GM06990 (cell line): Measurements from ENCODE around the gene TBC1D9B.

Experiments
- DNase-seq: peaks from one replicate; pipeline ENCODE4 v3.0.0-alpha.2; 2011; ENCODE audit not compliant: insufficient read length; ENCODE audit errors: extremely low read depth
- H3K27me3 ChIP-seq: replicated peaks from 2 replicates; pipeline ENCODE4 v1.6.0; 2011; ENCODE audit warnings: low read length; ENCODE audit not compliant: control insufficient read depth, insufficient read depth
- H3K36me3 ChIP-seq: 2 replicates; pipeline ENCODE4 v1.5.1; 2011; ENCODE audit warnings: low read length; ENCODE audit not compliant: control insufficient read depth, insufficient read depth
- H3K4me3 ChIP-seq: replicated peaks from 2 replicates; pipeline ENCODE4 v1.5.1; 2011; ENCODE audit warnings: low read depth, mild to moderate bottlenecking, control low read depth, low read length
- TF ChIP-seq, protein P1 (sequence below): IDR thresholded peaks from 2 replicates; pipeline ENCODE4 v1.5.1; 2011; ENCODE audit warnings: low read length, control low read depth, mild to moderate bottlenecking, inconsistent platforms; ENCODE audit not compliant: insufficient read depth, poor library complexity, severe bottlenecking

TBC1D9B gene

DNA sequence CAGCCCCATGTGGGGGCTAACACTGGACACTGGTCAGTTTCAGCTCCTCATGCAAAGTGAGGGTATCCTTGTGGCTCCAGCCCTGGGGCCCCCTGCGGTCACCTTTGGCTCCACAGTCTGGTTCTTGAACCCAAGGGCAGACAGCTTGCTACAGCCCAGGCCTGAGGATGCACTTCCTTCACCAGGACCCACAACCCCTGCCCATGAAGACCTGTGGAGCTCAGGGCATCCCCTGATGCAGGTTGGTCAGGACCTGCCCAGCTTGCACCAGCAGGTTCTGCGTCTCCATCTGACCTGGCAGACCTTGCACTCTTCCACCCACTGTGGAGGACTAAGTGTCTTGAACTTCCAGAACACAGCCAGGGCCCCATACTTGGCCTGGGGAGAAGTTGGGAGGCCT lies 45.4 kb downstream of the TBC1D9B start:
- no peak for DNase-seq
- H3K36me3 ChIP-seq: peaks cover 30% of the 10 kb centered on the region
- TF ChIP-seq, protein P1, sequence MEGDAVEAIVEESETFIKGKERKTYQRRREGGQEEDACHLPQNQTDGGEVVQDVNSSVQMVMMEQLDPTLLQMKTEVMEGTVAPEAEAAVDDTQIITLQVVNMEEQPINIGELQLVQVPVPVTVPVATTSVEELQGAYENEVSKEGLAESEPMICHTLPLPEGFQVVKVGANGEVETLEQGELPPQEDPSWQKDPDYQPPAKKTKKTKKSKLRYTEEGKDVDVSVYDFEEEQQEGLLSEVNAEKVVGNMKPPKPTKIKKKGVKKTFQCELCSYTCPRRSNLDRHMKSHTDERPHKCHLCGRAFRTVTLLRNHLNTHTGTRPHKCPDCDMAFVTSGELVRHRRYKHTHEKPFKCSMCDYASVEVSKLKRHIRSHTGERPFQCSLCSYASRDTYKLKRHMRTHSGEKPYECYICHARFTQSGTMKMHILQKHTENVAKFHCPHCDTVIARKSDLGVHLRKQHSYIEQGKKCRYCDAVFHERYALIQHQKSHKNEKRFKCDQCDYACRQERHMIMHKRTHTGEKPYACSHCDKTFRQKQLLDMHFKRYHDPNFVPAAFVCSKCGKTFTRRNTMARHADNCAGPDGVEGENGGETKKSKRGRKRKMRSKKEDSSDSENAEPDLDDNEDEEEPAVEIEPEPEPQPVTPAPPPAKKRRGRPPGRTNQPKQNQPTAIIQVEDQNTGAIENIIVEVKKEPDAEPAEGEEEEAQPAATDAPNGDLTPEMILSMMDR: no peak
- no peaks in the 10 kb centered on the region for H3K27me3 ChIP-seq
- no peak overlapping the region for H3K4me3 ChIP-seq

DNA sequence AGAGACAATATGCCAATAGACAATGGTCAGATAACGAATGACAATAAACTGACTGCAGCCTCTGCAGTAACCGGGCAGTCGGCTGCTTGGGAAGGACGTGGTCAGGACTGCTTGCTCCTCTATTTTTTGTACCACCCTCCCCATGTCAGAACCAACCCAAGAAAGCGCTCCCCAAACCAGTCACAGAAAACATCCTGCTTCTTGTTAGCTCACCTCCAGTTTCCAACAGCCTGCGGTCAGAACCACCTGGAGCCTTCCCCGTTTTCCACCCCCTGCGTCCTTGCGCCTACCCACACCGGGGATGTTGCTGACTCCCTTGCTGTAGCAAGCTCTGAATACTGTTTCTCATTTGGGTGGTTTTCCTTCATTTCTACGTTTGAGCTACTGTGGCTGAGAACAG lies 47.4 kb downstream of the TBC1D9B start:
- Histone ChIP-seq H3K27me3 (no peaks in the 10 kb centered on the region), H3K36me3 (peaks cover 22% of the 10 kb centered on the region), H3K4me3 (no peak overlapping the region)
- no peak for DNase-seq
- TF ChIP-seq, protein P1: no peak

DNA sequence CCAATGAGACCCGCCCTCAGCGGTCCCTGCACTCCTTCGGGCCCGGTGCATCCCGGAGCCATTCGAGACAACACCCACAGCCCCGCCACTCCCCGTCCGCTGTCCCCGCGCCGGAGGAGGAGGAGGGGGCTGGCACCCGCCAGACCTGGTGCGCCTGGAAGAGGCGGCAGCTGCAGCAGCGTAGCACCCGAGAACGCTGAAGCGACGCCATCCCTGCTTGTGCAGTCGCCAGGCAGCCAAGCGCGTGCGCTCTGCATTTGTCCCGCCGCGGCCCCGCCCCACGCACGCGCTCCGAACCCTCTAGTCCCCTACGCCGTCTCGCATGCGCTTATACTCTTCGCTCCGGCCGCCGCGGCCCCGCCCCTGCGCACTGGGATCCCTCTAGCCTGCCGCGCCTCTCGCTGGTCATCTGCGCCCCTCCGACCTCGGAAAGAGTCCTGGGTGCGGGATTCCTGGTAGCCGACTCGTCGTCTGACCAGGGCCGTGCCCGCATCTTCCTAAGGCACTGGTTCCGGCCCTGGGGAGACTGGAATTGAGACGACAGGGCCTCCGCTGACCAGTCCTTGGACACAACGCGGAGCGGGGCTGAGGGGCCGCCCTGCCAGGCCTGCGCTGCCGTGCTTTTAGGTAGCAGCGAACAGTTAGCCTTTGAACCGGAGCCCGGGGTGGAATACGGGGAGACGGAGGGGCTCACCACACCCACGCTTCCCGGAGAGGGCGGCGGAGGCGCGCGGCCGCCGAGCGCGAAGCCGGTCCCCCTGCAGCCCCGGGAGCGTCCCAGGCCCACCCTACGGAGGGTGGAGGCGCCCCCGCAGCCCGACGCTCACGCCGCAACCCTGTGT lies 48.9 kb downstream of the TBC1D9B start, which contains the start of gene MRNIP:
Gene MRNIP, minus strand, starts transcription at position 232 of the 842 bp plus-strand sequence. Its CDS starts 21 bp downstream, at position 211.
- TF ChIP-seq, protein P1: peak; percentile 2

DNA sequence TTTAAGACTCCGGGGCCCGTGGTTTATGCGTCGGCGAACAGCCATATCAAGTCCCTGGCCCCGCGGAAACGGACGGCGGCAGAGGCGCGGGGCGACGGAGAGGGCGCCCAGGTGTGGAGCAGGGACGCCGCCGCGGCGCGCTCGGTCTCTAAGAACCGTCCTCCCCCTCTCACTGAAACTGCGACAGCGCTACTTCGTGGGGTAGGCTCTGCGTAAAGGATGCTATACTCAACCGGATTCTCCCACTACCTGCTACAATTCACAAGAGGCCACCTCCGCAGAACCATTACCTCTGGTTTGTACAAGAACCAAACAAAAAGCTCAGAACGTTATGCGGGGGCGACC lies 49.5 kb downstream of the TBC1D9B start:
- Histone ChIP-seq H3K4me3 (peak overlapping the region; percentile 94), H3K27me3 (no peaks in the 10 kb centered on the region), H3K36me3 (peaks cover 7% of the 10 kb centered on the region)
- DNase-seq: peak; percentile 77
- TF ChIP-seq, protein P1: no peak

More for the DNA sequence above, 48.9 kb downstream of the TBC1D9B start, which contains the start of gene MRNIP:
- H3K36me3 ChIP-seq: peaks cover 12% of the 10 kb centered on the region
- H3K4me3 ChIP-seq: peak within 1 kb of the TSS; percentile 94
- H3K27me3 ChIP-seq: no peaks in the 10 kb centered on the region
- DNase-seq: peak; percentile 98

DNA sequence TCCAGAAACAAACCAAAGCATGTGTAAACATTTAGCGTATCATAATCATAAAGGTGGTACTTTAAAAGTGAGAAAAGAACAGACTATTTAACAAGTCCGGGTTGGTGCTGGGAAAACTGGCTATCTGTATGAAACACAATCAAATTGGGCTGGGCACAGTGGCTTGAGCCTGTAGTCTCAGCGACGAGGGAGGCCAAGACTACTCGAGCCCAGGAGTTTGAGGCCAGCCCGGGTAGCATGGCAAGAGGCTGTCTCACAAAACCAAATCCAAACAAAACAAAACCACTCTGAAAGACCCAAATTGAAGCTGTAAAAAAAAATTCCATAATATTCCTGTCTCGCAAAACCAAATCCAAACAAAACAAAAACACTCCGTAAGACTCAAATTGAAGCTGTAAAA lies 53.3 kb downstream of the TBC1D9B start:
- Histone ChIP-seq H3K27me3 (no peaks in the 10 kb centered on the region), H3K4me3 (no peak overlapping the region), H3K36me3 (peaks cover 9% of the 10 kb centered on the region)
- DNase-seq: no peak
- TF ChIP-seq, protein P1: no peak
